Natural killer cell (primary cell): Measurements from ENCODE around the gene SRRT. TPM values are rescaled to one million over a fixed set of nuclear protein-coding genes. Genes with fewer than 3 reads are reported as not detected.

Experiments
- ATAC-seq, 3 donors: fragments of 150-1000 bp in 2 of 3; fragments of 200-7000 bp in 1 of 3; cut with Tn5 transposase; 1 replicate in 1 of 3; 2 replicates in 2 of 3; pipeline ENCODE4 v1.10.0; 2021; ENCODE audit warnings: mild to moderate bottlenecking in 2 of 3, moderate library complexity in 2 of 3
- DNase-seq, 2 donors: peaks; one replicate each; pipeline versions ENCODE4 v3.0.0 to v3.0.0-alpha.2; 2013 to 2021; ENCODE audit warnings: mixed read lengths in 1 of 2
- H3K27ac ChIP-seq: one replicate; pipeline ENCODE4 v1.5.1; 2013; ENCODE audit warnings: mild to moderate bottlenecking, low read length
- H3K27me3 ChIP-seq: one replicate; pipeline ENCODE4 v1.6.1; 2013; ENCODE audit warnings: low read length; ENCODE audit not compliant: control insufficient read depth, insufficient read depth
- H3K36me3 ChIP-seq: one replicate; pipeline ENCODE4 v1.6.1; 2013; ENCODE audit warnings: low read length; ENCODE audit not compliant: control insufficient read depth, insufficient read depth
- H3K4me1 ChIP-seq: one replicate; pipeline ENCODE4 v1.6.1; 2013; ENCODE audit warnings: low read length; ENCODE audit not compliant: control insufficient read depth, insufficient read depth
- H3K4me3 ChIP-seq: one replicate; pipeline ENCODE4 v1.5.1; 2013; ENCODE audit warnings: low read length
- H3K9me3 ChIP-seq: one replicate; pipeline ENCODE4 v1.6.1; 2013; ENCODE audit warnings: low read length; ENCODE audit not compliant: control insufficient read depth, insufficient read depth
- H3K27ac Mint-ChIP-seq, 2 donors: one replicate each; pipeline ENCODE4 v1.8.0; 2022; ENCODE audit warnings: mild to moderate bottlenecking in 2 of 2, mixed read lengths in 2 of 2, moderate library complexity in 1 of 2
- H3K27me3 Mint-ChIP-seq, 2 donors: one replicate each; pipeline ENCODE4 v1.8.0; 2022; ENCODE audit warnings: low read depth in 2 of 2, mixed read lengths in 2 of 2
- H3K36me3 Mint-ChIP-seq: one replicate; pipeline ENCODE4 v1.8.0; 2022; ENCODE audit warnings: mixed read lengths
- H3K4me1 Mint-ChIP-seq, 2 donors: one replicate each; pipeline ENCODE4 v1.8.0; 2022; ENCODE audit warnings: mixed read lengths in 2 of 2
- H3K4me3 Mint-ChIP-seq: one replicate; pipeline ENCODE4 v1.8.0; 2022; ENCODE audit warnings: mild to moderate bottlenecking, moderate library complexity, mixed read lengths
- H3K9me3 Mint-ChIP-seq, 2 donors: one replicate each; pipeline ENCODE4 v1.8.0; 2022; ENCODE audit warnings: mixed read lengths in 2 of 2
- CTCF ChIP-seq: fragments of 200-600 bp; IDR thresholded peaks from one replicate; pipeline ENCODE4 v1.8.0; 2022; ENCODE audit warnings: antibody characterized with exemption
- WGBS: methylation state at CpG from one replicate; pipeline ENCODE4 v1.1.7; 2013; ENCODE audit warnings: missing lambda C conversion rate; ENCODE audit not compliant: insufficient coverage; 5-methylcytosine and 5-hydroxymethylcytosine counted together
- intact Hi-C: fragments of 100-400 bp; cut with micrococcal nuclease; formaldehyde crosslinking; loops from one replicate; pipeline ENCODE4 v1.14.2; 2022
- total RNA-seq, 4 donors: library from RNA; stranded (reverse); fragments of 120-200 nt in 1 of 4; gene quantifications; one replicate each; pipeline versions ENCODE4 v1.2.3 to v1.2.4, GENCODE V29; 2013 to 2022

SRRT gene
- total RNA-seq, 3 donors from 2014 or later (not counting 1 experiment from before 2014, with no cell fraction given), result 281 to 307 (median 288) TPM

- H3K4me1 Mint-ChIP-seq, result peaks cover 5 to 20% of the 10 kb centered on the region in 2 donors
- intact Hi-C loops, result no loop called here
- Histone ChIP-seq H3K36me3 (no peaks in the 10 kb centered on the region), H3K27ac (no peak overlapping the region), H3K4me3 (no peak overlapping the region), H3K4me1 (peaks cover 28% of the 10 kb centered on the region), H3K27me3 (peaks cover 17% of the 10 kb centered on the region), H3K9me3 (no peaks in the 10 kb centered on the region)
- H3K27me3 Mint-ChIP-seq, result peaks cover 29 to 57% of the 10 kb centered on the region in 2 donors
- peak in 1 of 3 donors; percentile 21 for ATAC-seq
- no peak overlapping the region for H3K27ac Mint-ChIP-seq
- H3K4me3 Mint-ChIP-seq, result peak overlapping the region; percentile 38
- DNase-seq, result no peak
- H3K36me3 Mint-ChIP-seq, result no peaks in the 10 kb centered on the region
- no peaks in the 10 kb centered on the region for H3K9me3 Mint-ChIP-seq
- WGBS, result 3% methylated on average over 59 of the region's 71 CpGs
- no peak for TF ChIP-seq CTCF
These were observed 48.2 kb upstream of the SRRT start for GRCh38 chr7:100826514-100827329.

GRCh38 chr7:100827330-100828226 is 47.3 kb upstream of the SRRT start, which contains the start of gene EPHB4:
Gene EPHB4, minus strand, starts transcription at chr7:100827523. Its CDS starts 493 bp downstream, at chr7:100827030.
- intact Hi-C loops, result no loop called here
- Histone ChIP-seq H3K4me3 (peak within 1 kb of the TSS; percentile 7), H3K9me3 (no peaks in the 10 kb centered on the region), H3K27ac (no peak within 1 kb of the TSS), H3K27me3 (peaks cover 17% of the 10 kb centered on the region), H3K4me1 (peaks cover 28% of the 10 kb centered on the region), H3K36me3 (no peaks in the 10 kb centered on the region)
- Mint-ChIP-seq H3K27ac (no peak within 1 kb of the TSS), H3K27me3 (peaks cover 29 to 57% of the 10 kb centered on the region in 2 donors), H3K4me1 (peaks cover 5 to 20% of the 10 kb centered on the region in 2 donors), H3K4me3 (peak within 1 kb of the TSS; percentile 65), H3K36me3 (no peaks in the 10 kb centered on the region), H3K9me3 (no peaks in the 10 kb centered on the region)
- no peak for TF ChIP-seq CTCF
- ATAC-seq (peak in 1 of 3 donors; percentile 34), DNase-seq (no peak)
- WGBS, result under 1% methylated on average over 80 of the region's 80 CpGs

GRCh38 chr7:100829150-100829716 is 45.7 kb upstream of the SRRT start:
- H3K27ac ChIP-seq, result no peak overlapping the region
- DNase-seq, result no peak
- intact Hi-C loops, result no loop called here
- H3K4me3 ChIP-seq, result no peak overlapping the region
- Mint-ChIP-seq H3K27me3 (peaks cover 29 to 49% of the 10 kb centered on the region in 2 donors), H3K36me3 (no peaks in the 10 kb centered on the region), H3K27ac (no peak overlapping the region), H3K9me3 (no peaks in the 10 kb centered on the region), H3K4me3 (peak overlapping the region; percentile 6), H3K4me1 (peaks cover 5 to 20% of the 10 kb centered on the region in 2 donors)
- H3K27me3 ChIP-seq, result peaks cover 17% of the 10 kb centered on the region
- no peaks in the 10 kb centered on the region for H3K36me3 ChIP-seq
- H3K4me1 ChIP-seq, result peaks cover 28% of the 10 kb centered on the region
- 50% methylated on average over 20 of the region's 20 CpGs for WGBS
- no peak for ATAC-seq
- H3K9me3 ChIP-seq, result no peaks in the 10 kb centered on the region
- no peak for TF ChIP-seq CTCF
